ENCODE results near the gene CORO2A. TPM values are rescaled to one million over a fixed set of nuclear protein-coding genes. Genes with fewer than 3 reads are reported as not detected.

The CORO2A gene
- total RNA-seq, 2 donors from 2014 or later = 31.2 to 45.3 TPM

DNA sequence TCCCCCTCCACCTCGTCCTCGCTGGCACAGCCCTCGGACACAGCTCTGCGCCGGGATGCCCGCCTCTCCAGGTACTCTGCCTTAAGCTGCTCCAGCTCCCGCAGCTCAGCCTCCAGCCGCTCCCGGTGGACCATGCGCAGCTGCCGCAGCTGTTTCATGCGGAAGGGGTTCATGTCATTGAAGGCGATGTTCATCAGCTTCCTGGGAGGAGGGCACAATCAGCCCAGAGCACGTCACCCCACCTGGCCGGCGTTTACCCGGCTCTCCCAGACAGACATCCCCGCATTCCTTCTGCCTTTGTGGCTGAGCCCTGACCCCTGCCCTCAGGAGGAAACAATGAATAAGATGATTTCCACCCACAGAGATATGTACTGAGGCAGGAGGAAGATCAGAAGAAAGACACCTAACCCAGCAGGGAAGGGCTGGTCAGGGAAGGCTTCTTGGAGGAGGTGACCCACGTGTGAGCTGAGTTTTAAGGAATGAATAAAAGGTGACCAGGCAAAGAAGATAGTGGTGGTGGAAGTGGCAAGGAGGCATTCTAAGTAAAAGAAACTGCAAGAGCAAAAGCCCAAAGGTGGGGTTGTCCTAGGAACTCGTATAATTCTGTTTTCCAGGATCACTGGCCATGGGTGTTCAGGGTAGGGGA, 7.1 kb upstream of the CORO2A start:
- Histone ChIP-seq H3K27ac (no peak overlapping the region), H3K27me3 (replicated peaks; ENCODE audit: insufficient read depth) (no peaks in the 10 kb centered on the region), H3K4me1 (replicated peaks) (no peaks in the 10 kb centered on the region), H3K36me3 (no peaks in the 10 kb centered on the region), H3K9me3 (no peaks in the 10 kb centered on the region), H3K4me3 (no peak overlapping the region)
- TF ChIP-seq POLR2A (IDR thresholded peaks at IDR 0.05) = no peak
- no peak for TF ChIP-seq POLR2AphosphoS5 (IDR thresholded peaks at IDR 0.05)
- TF ChIP-seq, protein P1, sequence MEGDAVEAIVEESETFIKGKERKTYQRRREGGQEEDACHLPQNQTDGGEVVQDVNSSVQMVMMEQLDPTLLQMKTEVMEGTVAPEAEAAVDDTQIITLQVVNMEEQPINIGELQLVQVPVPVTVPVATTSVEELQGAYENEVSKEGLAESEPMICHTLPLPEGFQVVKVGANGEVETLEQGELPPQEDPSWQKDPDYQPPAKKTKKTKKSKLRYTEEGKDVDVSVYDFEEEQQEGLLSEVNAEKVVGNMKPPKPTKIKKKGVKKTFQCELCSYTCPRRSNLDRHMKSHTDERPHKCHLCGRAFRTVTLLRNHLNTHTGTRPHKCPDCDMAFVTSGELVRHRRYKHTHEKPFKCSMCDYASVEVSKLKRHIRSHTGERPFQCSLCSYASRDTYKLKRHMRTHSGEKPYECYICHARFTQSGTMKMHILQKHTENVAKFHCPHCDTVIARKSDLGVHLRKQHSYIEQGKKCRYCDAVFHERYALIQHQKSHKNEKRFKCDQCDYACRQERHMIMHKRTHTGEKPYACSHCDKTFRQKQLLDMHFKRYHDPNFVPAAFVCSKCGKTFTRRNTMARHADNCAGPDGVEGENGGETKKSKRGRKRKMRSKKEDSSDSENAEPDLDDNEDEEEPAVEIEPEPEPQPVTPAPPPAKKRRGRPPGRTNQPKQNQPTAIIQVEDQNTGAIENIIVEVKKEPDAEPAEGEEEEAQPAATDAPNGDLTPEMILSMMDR (IDR thresholded peaks at IDR 0.05) = no peak
- 89% methylated on average over 20 of the region's 20 CpGs for WGBS
- intact Hi-C loops (cut with DNase I) = loop anchor here (10.0 kb wide), 1 partner anchor 125 kb away; no protein-coding TSS in a partner anchor
- no peak for DNase-seq (ENCODE audit: low spot score)

GRCh38 chr9:98195671-98196070, 3.2 kb upstream of the CORO2A start:
- no peak overlapping the region for H3K4me3 ChIP-seq
- no peak overlapping the region for H3K27ac ChIP-seq
- intact Hi-C loops (cut with DNase I) = loop anchor here (10.0 kb wide), 1 partner anchor 121 kb away; no protein-coding TSS in a partner anchor
- no peaks in the 10 kb centered on the region for H3K27me3 ChIP-seq (replicated peaks; ENCODE audit: insufficient read depth)
- 90% methylated on average over 3 of the region's 4 CpGs for WGBS
- TF ChIP-seq POLR2AphosphoS5 (IDR thresholded peaks at IDR 0.05) = no peak
- H3K9me3 ChIP-seq = no peaks in the 10 kb centered on the region
- H3K36me3 ChIP-seq = no peaks in the 10 kb centered on the region
- DNase-seq (ENCODE audit: low spot score) = no peak
- H3K4me1 ChIP-seq (replicated peaks) = peaks cover 2% of the 10 kb centered on the region

- intact Hi-C loops (cut with DNase I) = loop anchor here (10.0 kb wide), 1 partner anchor 119 kb away; no protein-coding TSS in a partner anchor
- Histone ChIP-seq H3K27ac (peak overlapping the region; percentile 93 to 94), H3K4me3 (peak overlapping the region; percentile 61 to 63), H3K4me1 (replicated peaks) (peaks cover 2% of the 10 kb centered on the region), H3K9me3 (no peaks in the 10 kb centered on the region), H3K36me3 (no peaks in the 10 kb centered on the region), H3K27me3 (replicated peaks; ENCODE audit: insufficient read depth) (no peaks in the 10 kb centered on the region)
- TF ChIP-seq, protein P1 (IDR thresholded peaks at IDR 0.05) = no peak
- TF ChIP-seq POLR2AphosphoS5 (IDR thresholded peaks at IDR 0.05) (no peak), POLR2A (IDR thresholded peaks at IDR 0.05) (no peak)
- WGBS = 56% methylated on average over 8 of the region's 8 CpGs
- DNase-seq (ENCODE audit: low spot score) = no peak
Measured at GRCh38 chr9:98193336-98193944, 1.0 kb upstream of the CORO2A start.

DNA sequence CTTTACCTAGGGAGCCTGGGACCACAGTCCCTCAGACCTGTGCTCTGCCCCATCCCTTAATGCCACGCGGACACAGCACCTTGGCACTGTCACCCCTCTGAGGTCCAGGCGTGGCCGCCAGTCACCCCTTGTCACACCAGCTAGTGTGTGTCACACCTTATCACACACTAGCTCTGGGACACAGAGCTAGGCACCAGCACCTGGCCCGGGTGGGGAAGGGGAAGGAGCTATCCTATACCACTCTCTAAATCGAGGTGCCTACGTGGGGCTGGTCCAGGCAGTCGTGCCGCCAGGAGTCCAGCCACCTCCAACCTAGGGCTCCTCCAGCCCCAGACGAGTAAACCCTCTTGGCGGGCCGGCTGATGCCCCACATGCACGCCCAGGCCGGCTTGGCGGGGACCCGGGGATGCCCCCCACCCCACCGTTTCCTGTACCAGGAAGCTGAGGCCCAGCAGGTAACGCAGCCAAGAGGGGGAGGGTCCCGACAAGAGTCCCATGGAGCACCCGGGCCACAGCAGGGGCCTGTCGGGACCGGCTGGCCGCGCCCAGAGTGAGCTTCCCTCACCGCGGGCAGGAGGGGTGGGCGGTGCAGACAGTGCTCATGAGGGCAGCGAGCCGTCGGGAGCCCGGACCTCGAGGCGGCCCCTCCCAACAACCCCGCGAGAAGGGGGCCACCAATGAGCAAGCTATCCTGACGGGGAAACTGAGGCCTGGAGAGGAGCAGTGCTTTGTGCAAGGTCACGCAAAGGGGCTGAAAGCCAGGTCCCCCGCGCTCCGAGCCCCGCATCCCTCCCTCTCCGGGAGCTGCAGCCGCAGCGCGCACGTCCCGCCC, 550 bp downstream of the CORO2A start:
- Histone ChIP-seq H3K36me3 (no peaks in the 10 kb centered on the region), H3K4me3 (peak overlapping the region; percentile 61 to 63), H3K27ac (peak overlapping the region; percentile 93 to 94), H3K27me3 (replicated peaks; ENCODE audit: insufficient read depth) (no peaks in the 10 kb centered on the region), H3K9me3 (no peaks in the 10 kb centered on the region), H3K4me1 (replicated peaks) (peaks cover 2% of the 10 kb centered on the region)
- TF ChIP-seq POLR2AphosphoS5 (IDR thresholded peaks at IDR 0.05) (no peak), POLR2A (IDR thresholded peaks at IDR 0.05) (no peak)
- TF ChIP-seq, protein P1 (IDR thresholded peaks at IDR 0.05) = no peak
- intact Hi-C loops (cut with DNase I) = loop anchor here (10.0 kb wide), 1 partner anchor 117 kb away; no protein-coding TSS in a partner anchor
- peak; percentile 49 for DNase-seq (ENCODE audit: low spot score)
- 22% methylated on average over 11 of the region's 47 CpGs for WGBS

GRCh38 chr9:98191181-98191608, 1.2 kb downstream of the CORO2A start:
- peak overlapping the region; percentile 93 to 94 for H3K27ac ChIP-seq

More at GRCh38 chr9:98191181-98191608, 1.2 kb downstream of the CORO2A start:
- no peak for DNase-seq (ENCODE audit: low spot score)
- whole genome bisulfite sequencing = 43% methylated on average over 4 of the region's 5 CpGs
- Histone ChIP-seq H3K4me3 (peak overlapping the region; percentile 61 to 63), H3K27me3 (replicated peaks; ENCODE audit: insufficient read depth) (no peaks in the 10 kb centered on the region), H3K9me3 (no peaks in the 10 kb centered on the region), H3K36me3 (no peaks in the 10 kb centered on the region), H3K4me1 (replicated peaks) (peaks cover 2% of the 10 kb centered on the region)
- intact Hi-C loops (cut with DNase I) = loop anchor here (10.0 kb wide), 1 partner anchor 116 kb away; no protein-coding TSS in a partner anchor
- TF ChIP-seq POLR2AphosphoS5 (IDR thresholded peaks at IDR 0.05) (no peak), POLR2A (IDR thresholded peaks at IDR 0.05) (no peak)
- TF ChIP-seq, protein P1 (IDR thresholded peaks at IDR 0.05) = no peak

Data from prostate gland (tissue), 2 donors.